DND-41 (cell line): ENCODE results near the gene DGKZ.
A peak's percentile ranks its signal among the peaks of the same experiment; 100 is the strongest.

Source experiments
- ATAC-seq: fragments of 200-7000 bp; cut with Tn5 transposase; 3 replicates; pipeline ENCODE4 v1.9.1; 2021; ENCODE audit warnings: low read depth; ENCODE audit not compliant: insufficient read depth
- DNase-seq: peaks from one replicate; pipeline ENCODE4 v3.0.0-alpha.2; 2020
- H2AFZ ChIP-seq: 2 replicates; pipeline ENCODE4 v1.6.0; 2012; ENCODE audit warnings: low read depth, low read length
- H3K27ac ChIP-seq: 2 replicates; pipeline ENCODE4 v1.5.1; 2012; ENCODE audit warnings: low read length, inconsistent platforms
- H3K27me3 ChIP-seq: fragments of 200-600 bp; sonication (generic); 2 replicates; pipeline ENCODE4 v1.6.0; 2012; ENCODE audit warnings: low read length, mild to moderate bottlenecking, inconsistent platforms; ENCODE audit not compliant: insufficient read depth, poor library complexity
- H3K36me3 ChIP-seq: 2 replicates; pipeline ENCODE4 v1.5.1; 2012; ENCODE audit warnings: low read length, inconsistent platforms; ENCODE audit not compliant: insufficient read depth
- H3K4me1 ChIP-seq: 2 replicates; pipeline ENCODE4 v1.5.1; 2012; ENCODE audit warnings: mild to moderate bottlenecking, low read length; ENCODE audit not compliant: insufficient read depth
- H3K4me2 ChIP-seq: 2 replicates; pipeline ENCODE4 v1.6.0; 2012; ENCODE audit warnings: mild to moderate bottlenecking, moderate library complexity, low read length, inconsistent platforms; ENCODE audit not compliant: insufficient read depth
- H3K4me3 ChIP-seq, 2 experiments: fragments of 200-600 bp in 1 of 2; shearing (Covaris generic) in 1 of 2; 2 replicates each; pipeline ENCODE4 v1.5.1; 2012 to 2016; ENCODE audit warnings: inconsistent platforms in 2 of 2, low read length in 2 of 2, mild to moderate bottlenecking in 2 of 2, low read depth in 1 of 2, moderate library complexity in 1 of 2
- H3K79me2 ChIP-seq: 2 replicates; pipeline ENCODE4 v1.6.0; 2012; ENCODE audit warnings: low read length, inconsistent platforms; ENCODE audit not compliant: insufficient read depth
- H3K9ac ChIP-seq: 2 replicates; pipeline ENCODE4 v1.6.0; 2012; ENCODE audit warnings: low read depth, mild to moderate bottlenecking, inconsistent platforms, low read length, moderate library complexity
- H3K9me3 ChIP-seq: 2 replicates; pipeline ENCODE4 v1.5.1; 2012; ENCODE audit warnings: low read length, moderate library complexity, mild to moderate bottlenecking, inconsistent platforms; ENCODE audit not compliant: insufficient read depth, severe bottlenecking
- H4K20me1 ChIP-seq: 2 replicates; pipeline ENCODE4 v1.6.0; 2012; ENCODE audit warnings: low read length; ENCODE audit not compliant: insufficient read depth
- EZH2 ChIP-seq: IDR thresholded peaks from 3 replicates; pipeline ENCODE4 v1.6.1; 2012; ENCODE audit warnings: borderline replicate concordance, low read depth, mild to moderate bottlenecking, moderate library complexity, low read length, inconsistent platforms; ENCODE audit not compliant: severe bottlenecking
- TF ChIP-seq, protein P1 (sequence below): IDR thresholded peaks from 2 replicates; pipeline ENCODE4 v1.5.1; 2012; ENCODE audit warnings: borderline replicate concordance, low read length, moderate library complexity, mild to moderate bottlenecking; ENCODE audit not compliant: poor library complexity, severe bottlenecking; ENCODE audit errors: extremely low read depth

The DGKZ gene

DNA sequence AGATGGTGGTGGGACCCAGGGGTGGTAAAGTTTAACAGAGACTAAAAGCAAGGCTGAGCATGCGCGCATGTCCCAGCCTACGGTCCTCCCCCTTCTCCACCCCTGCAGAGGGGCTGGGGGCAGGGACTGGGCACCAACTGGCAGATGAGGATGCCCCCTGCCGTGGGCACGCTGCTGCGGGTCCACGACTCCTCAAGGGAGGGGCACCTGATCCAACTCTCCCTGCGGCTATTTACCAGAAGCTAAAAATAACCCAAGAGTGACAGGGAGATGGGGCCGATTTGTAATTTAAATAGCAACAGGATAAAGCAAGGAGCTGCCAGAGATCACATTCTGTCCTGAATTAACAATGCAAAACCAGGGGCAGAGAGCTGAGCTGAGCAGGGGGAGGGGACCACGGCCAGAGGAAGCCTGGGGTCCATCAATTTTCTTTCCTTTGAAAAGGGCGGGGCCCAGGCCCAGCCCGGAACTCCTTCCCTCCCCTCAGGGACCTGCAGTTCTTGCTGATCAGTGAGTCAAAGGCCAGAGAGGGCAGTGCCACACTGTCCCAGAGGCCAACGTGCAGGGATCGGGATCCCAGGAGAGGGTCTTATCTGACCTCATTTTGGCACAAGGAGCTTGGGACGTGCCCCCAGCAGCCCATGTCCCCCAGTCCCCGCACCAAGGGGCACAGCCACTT, 8.1 kb upstream of the DGKZ start:
- Histone ChIP-seq H3K27ac (no peak overlapping the region), H3K9ac (no peak overlapping the region), H3K4me3 (no peak overlapping the region), H4K20me1 (peaks cover under 1% of the 10 kb centered on the region; the same call in 1 of the 2 replicates), H3K4me1 (peaks cover 23% of the 10 kb centered on the region), H3K4me2 (no peak overlapping the region), H3K27me3 (peaks cover 15% of the 10 kb centered on the region), H3K79me2 (no peaks in the 10 kb centered on the region), H3K9me3 (no peaks in the 10 kb centered on the region), H3K36me3 (no peaks in the 10 kb centered on the region), H2AFZ (no peak overlapping the region)
- TF ChIP-seq, protein P1, sequence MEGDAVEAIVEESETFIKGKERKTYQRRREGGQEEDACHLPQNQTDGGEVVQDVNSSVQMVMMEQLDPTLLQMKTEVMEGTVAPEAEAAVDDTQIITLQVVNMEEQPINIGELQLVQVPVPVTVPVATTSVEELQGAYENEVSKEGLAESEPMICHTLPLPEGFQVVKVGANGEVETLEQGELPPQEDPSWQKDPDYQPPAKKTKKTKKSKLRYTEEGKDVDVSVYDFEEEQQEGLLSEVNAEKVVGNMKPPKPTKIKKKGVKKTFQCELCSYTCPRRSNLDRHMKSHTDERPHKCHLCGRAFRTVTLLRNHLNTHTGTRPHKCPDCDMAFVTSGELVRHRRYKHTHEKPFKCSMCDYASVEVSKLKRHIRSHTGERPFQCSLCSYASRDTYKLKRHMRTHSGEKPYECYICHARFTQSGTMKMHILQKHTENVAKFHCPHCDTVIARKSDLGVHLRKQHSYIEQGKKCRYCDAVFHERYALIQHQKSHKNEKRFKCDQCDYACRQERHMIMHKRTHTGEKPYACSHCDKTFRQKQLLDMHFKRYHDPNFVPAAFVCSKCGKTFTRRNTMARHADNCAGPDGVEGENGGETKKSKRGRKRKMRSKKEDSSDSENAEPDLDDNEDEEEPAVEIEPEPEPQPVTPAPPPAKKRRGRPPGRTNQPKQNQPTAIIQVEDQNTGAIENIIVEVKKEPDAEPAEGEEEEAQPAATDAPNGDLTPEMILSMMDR = no peak
- TF ChIP-seq EZH2 = no peak
- no peak for DNase-seq
- ATAC-seq = no peak

GRCh38 chr11:46339816-46340215, 7.4 kb upstream of the DGKZ start:
- no peaks in the 10 kb centered on the region for H3K79me2 ChIP-seq
- H3K36me3 ChIP-seq = no peaks in the 10 kb centered on the region
- no peak for TF ChIP-seq EZH2
- TF ChIP-seq, protein P1 = no peak
- no peak overlapping the region for H3K4me3 ChIP-seq
- H3K27me3 ChIP-seq = peaks cover 8% of the 10 kb centered on the region
- H3K4me1 ChIP-seq = peaks cover 23% of the 10 kb centered on the region
- H3K9ac ChIP-seq = no peak overlapping the region
- no peaks in the 10 kb centered on the region for H3K9me3 ChIP-seq
- H2AFZ ChIP-seq = no peak overlapping the region
- H4K20me1 ChIP-seq = no peaks in the 10 kb centered on the region
- no peak overlapping the region for H3K4me2 ChIP-seq
- H3K27ac ChIP-seq = no peak overlapping the region
- ATAC-seq (no peak), DNase-seq (no peak)

DNA sequence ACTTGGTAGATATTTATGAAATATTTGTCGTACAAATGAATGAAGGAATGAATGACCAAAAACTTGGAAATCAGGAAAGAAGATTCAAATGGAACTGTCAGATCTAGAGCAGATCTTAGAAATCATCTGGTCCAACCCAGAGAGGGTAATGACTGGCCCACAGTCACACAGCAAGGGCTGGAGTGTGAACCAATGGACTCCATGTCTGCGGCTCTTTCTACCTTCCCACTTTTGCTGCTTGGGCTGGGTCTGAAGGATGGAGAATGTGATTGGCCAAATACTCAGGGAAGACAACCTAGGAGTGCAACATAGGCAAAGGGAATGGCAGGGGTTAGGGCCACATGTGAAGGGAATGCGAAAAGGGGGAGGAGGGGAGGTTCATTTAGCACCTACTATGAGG, 5.8 kb upstream of the DGKZ start:
- no peak for TF ChIP-seq EZH2
- no peaks in the 10 kb centered on the region for H3K36me3 ChIP-seq
- H4K20me1 ChIP-seq = no peaks in the 10 kb centered on the region
- peak overlapping the region; percentile 72 for H3K27ac ChIP-seq
- no peaks in the 10 kb centered on the region for H3K9me3 ChIP-seq
- H3K79me2 ChIP-seq = no peaks in the 10 kb centered on the region
- H2AFZ ChIP-seq = peak overlapping the region; percentile 75
- H3K9ac ChIP-seq = peak overlapping the region; percentile 20
- H3K4me3 ChIP-seq = no peak overlapping the region
- no peak for DNase-seq
- ATAC-seq = no peak
- H3K27me3 ChIP-seq = no peaks in the 10 kb centered on the region
- peak overlapping the region; percentile 33; the same call in 1 of the 2 replicates for H3K4me2 ChIP-seq
- H3K4me1 ChIP-seq = peaks cover 27% of the 10 kb centered on the region

DNA sequence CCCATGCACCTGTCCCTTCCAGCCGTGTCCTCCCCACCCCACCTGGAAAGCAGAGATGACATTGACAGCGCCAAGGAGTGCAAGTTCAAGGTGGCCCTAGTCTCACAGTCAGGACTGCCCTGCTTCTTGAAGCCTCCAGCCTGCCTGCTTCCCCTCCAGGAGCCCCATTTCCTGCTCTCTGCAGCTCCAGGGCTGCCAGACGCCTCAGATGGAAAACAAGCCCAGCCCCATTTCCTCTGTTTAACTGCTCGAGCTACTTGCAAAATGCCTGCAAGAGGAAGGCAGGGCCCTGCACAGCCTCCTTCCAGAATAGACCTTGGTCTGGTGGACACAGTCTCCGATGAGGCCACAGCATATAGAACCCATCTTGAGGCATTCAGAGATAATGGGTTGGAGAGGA, 5.0 kb upstream of the DGKZ start:
- Histone ChIP-seq H3K27ac (peak overlapping the region; percentile 72), H3K9ac (peak overlapping the region; percentile 20), H3K4me1 (peaks cover 34% of the 10 kb centered on the region)

More for the DNA sequence above, 5.0 kb upstream of the DGKZ start:
- Histone ChIP-seq H3K79me2 (peaks cover 4% of the 10 kb centered on the region; the same call in 1 of the 2 replicates), H3K27me3 (no peaks in the 10 kb centered on the region), H3K4me3 (no peak overlapping the region; a peak in 1 of 4 replicates), H3K9me3 (no peaks in the 10 kb centered on the region), H2AFZ (peak overlapping the region; percentile 75), H4K20me1 (no peaks in the 10 kb centered on the region), H3K4me2 (peak overlapping the region; percentile 33), H3K36me3 (no peaks in the 10 kb centered on the region)
- TF ChIP-seq EZH2 = no peak
- TF ChIP-seq, protein P1 = no peak
- DNase-seq = peak; percentile 79
- ATAC-seq = peak; percentile 84
